ENCODE data around the gene VIM. TPM values are rescaled to one million over a fixed set of nuclear protein-coding genes. Genes with fewer than 3 reads are reported as not detected.

The VIM gene
- total and polyA plus RNA-seq, 2 of the 4 experiments (the other 2 are of a cell fraction): 4,502 to 6,735 TPM

- no peaks in the 10 kb centered on the region for H3K9me3 ChIP-seq (ENCODE audit: control insufficient read depth, insufficient read depth, low read length)
- no peaks in the 10 kb centered on the region for H3K36me3 ChIP-seq (ENCODE audit: control insufficient read depth, insufficient read depth, low read length)
- no peak overlapping the region for H4K91ac ChIP-seq (ENCODE audit: insufficient read depth, low read depth, low read length)
- ChIA-PET CTCF (no interaction called here), POLR2A (ENCODE audit: unreplicated experiment) (no interaction called here)
- no peak overlapping the region for H2AK5ac ChIP-seq (ENCODE audit: low read depth, low read length)
- no peak for DNase-seq
- WGBS, 2 experiments (ENCODE audit: extremely low coverage in 2 of 2, insufficient read length in 1 of 2): 57% methylated on average over 2 of the region's 3 CpGs; no CpG with 5 or more reads in 1 of the 2 experiments
- no peak overlapping the region for H2BK20ac ChIP-seq (ENCODE audit: low read depth, low read length)
- no peaks in the 10 kb centered on the region for H4K20me1 ChIP-seq (ENCODE audit: insufficient read depth, low read length)
- no peak overlapping the region for H3K4me3 ChIP-seq (ENCODE audit: insufficient read depth, low read depth, low read length)
- H2AFZ ChIP-seq (replicated peaks; ENCODE audit: low read length, poor library complexity): no peak overlapping the region
- TF ChIP-seq USF2 (IDR thresholded peaks at IDR 0.05; ENCODE audit: low read depth, low read length) (no peak), MXI1 (IDR thresholded peaks at IDR 0.05; ENCODE audit: borderline replicate concordance, low read depth, low read length) (no peak), MAZ (IDR thresholded peaks at IDR 0.05; ENCODE audit: borderline replicate concordance, low read depth, low read length) (no peak), BHLHE40 (IDR thresholded peaks at IDR 0.05; ENCODE audit: low read depth, low read length) (no peak), RAD21 (IDR thresholded peaks at IDR 0.05; ENCODE audit: low read length) (no peak), RCOR1 (IDR thresholded peaks at IDR 0.05; ENCODE audit: insufficient replicate concordance, low read length) (no peak), CEBPB (IDR thresholded peaks at IDR 0.05; ENCODE audit: low read depth, low read length) (no peak), MAFK (IDR thresholded peaks at IDR 0.05; ENCODE audit: low read depth, low read length) (no peak), POLR2A (IDR thresholded peaks at IDR 0.05; ENCODE audit: low read depth, low read length) (no peak), RFX5 (IDR thresholded peaks at IDR 0.05; ENCODE audit: low read depth, low read length) (no peak), SMC3 (IDR thresholded peaks at IDR 0.05; ENCODE audit: low read depth, low read length) (no peak), CHD1 (IDR thresholded peaks at IDR 0.05; ENCODE audit: low read depth, low read length) (no peak), ELK1 (IDR thresholded peaks at IDR 0.05; ENCODE audit: borderline replicate concordance, low read depth, low read length) (no peak), CTCF (conservative IDR thresholded peaks at IDR 0.05; ENCODE audit: low read depth, low read length) (no peak)
- H2BK120ac ChIP-seq (ENCODE audit: low read depth, low read length): no peak overlapping the region
- no peak overlapping the region for H3K56ac ChIP-seq (ENCODE audit: extremely low read depth, insufficient read depth, low read length)
- H2BK5ac ChIP-seq (ENCODE audit: low read depth, low read length, poor library complexity, severe bottlenecking): no peak overlapping the region
- in situ Hi-C loops (cut with MboI; ENCODE audit: low sequenced_read_pairs): no loop called here
- intact Hi-C loops (cut with micrococcal nuclease): no loop called here
- dilution Hi-C loops (cut with HindIII; ENCODE audit: low sequenced_read_pairs, unreplicated experiment): no loop called here
- H3K4me2 ChIP-seq (ENCODE audit: low read depth, low read length): no peak overlapping the region
- peaks cover 10% of the 10 kb centered on the region; the same call in 1 of the 2 replicates for H3K4me1 ChIP-seq (ENCODE audit: control insufficient read depth, insufficient read depth, low read length)
- ATAC-seq (ENCODE audit: low read depth): no peak
- peaks cover 8 to 35% of the 10 kb centered on the region in 2 experiments for H3K79me1 ChIP-seq (ENCODE audit: low read depth in 1 of 2, low read length in 2 of 2)
- H3K27ac ChIP-seq (ENCODE audit: insufficient read depth, low read length): no peak overlapping the region
- no peak overlapping the region for H3K9ac ChIP-seq (ENCODE audit: low read depth, low read length)
- H2BK15ac ChIP-seq (ENCODE audit: low read depth, low read length): no peak overlapping the region
- no peak overlapping the region for H3K14ac ChIP-seq (replicated peaks; ENCODE audit: low read depth, low read length)
- no peak overlapping the region for H3K18ac ChIP-seq (ENCODE audit: low read depth, low read length)
- no peak overlapping the region for H3K4ac ChIP-seq (ENCODE audit: low read depth, low read length)
- no peak overlapping the region for H4K8ac ChIP-seq (ENCODE audit: low read depth in 2 of 2, low read length in 2 of 2)
- H3K27me3 ChIP-seq (ENCODE audit: control insufficient read depth, insufficient read depth, low read length): no peaks in the 10 kb centered on the region
- no TSS peak for BruUV-seq (replicated peaks)
- H4K5ac ChIP-seq (ENCODE audit: low read depth, low read length): no peak overlapping the region
- H3K23ac ChIP-seq (ENCODE audit: low read depth, low read length): no peak overlapping the region
- H2AK9ac ChIP-seq (replicated peaks; ENCODE audit: low read depth, low read length, poor library complexity): no peak overlapping the region
- 0 out of 2 replicates have a peak, but pooled peaks cover 3% of the 10 kb centered on the region for H3K9me1 ChIP-seq (ENCODE audit: insufficient read depth, low read length)
These were observed 24.6 kb upstream of the VIM start for GRCh38 chr10:17203416-17203815.

All from IMR-90 (cell line).